Stimulated activated CD8-positive, alpha-beta memory T cell treated with anti-CD3 and anti-CD28 coated beads, Interleukin-4, amount 100 ng/mL, for 48 hours (primary cell): ENCODE measurements around the gene MSS51.

Source experiments
- DNase-seq: peaks from one replicate; pipeline ENCODE4 v3.0.0-alpha.2; 2020

Gene MSS51

GRCh38 chr10:73433538-73433867 lies at the start of gene MSS51:
MSS51 (minus strand) TSS chr10:73433561; CDS start chr10:73428284, 5,277 bp downstream.
- DNase-seq = no peak

DNA sequence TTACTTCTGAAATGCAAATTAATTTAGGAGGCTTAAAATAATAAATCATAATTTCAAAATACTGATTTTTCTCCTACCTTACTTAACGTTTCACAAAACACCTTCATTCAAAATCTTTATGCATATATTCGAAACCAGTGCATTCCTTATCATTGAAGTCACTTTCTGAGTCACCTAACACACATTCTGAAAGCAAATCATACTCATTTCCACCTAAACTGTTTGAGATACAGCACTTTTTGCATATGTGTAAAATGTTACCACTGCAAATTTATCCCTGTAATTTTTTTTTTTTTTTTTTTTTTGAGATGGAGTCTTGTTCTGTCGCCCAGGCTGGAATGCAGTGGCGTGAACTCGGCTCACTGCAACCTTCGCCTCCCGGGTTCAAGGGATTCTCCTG lies 46.8 kb upstream of the MSS51 start:
- no peak for DNase-seq

- DNase-seq = no peak
These were observed 45.3 kb upstream of the MSS51 start for GRCh38 chr10:73478636-73479035.

DNA sequence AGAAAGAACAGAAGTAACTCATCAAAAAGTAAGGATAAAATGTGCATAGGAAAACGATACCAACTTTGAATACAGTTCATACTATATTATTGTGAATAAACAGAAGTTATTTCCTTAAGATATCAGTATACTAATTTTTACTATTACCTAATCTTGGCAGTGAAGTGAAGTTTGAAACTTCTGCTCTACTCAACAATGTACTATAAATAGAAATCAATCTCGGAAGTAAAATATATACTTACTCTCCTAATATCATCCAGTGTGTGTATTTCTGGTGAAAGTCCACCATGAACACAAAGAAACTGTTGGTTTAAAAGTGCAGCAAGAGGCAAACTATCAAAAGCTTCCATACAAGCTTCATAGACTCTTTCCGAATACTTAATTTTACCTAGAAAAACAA lies 37.9 kb upstream of the MSS51 start:
- DNase-seq = no peak

DNA sequence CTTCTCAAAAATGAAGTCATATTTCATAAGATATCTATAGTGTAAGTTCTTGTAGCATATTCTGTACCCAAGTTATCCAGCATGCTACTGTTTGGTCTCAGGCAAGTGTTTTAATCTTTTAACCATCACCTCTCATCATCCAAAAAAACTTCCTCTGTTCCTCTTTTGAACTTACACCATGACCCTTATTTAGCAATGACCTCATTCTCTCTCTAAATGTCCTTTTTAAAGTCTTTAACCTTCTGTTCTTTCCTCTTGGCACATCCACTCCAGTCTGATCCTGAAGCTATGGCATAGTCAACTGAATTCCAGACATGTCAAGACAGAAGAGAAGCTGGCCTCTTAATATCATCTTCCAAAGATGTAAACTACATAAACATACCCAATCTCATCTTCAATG lies 36.2 kb upstream of the MSS51 start:
- DNase-seq = no peak

DNA sequence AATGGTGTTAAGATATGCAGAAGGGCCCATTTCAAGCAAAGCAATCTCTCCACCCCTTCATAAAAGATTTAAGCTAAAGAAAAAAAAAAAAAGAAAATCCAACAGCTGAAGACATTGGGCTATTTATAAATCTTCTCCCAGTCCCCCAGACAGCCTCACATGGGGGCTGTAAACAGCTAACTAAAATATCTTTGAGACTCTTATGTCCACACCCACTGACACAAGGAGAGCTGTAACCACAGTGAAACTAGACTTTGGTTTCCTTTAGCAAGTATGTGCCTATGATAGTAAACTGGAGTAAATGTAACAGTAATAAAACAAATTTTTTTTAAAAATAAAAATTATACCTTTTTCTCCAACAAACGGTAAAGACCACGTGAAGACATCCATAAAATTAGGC lies 33.8 kb upstream of the MSS51 start:
- no peak for DNase-seq

GRCh38 chr10:73465978-73466726 lies 32.8 kb upstream of the MSS51 start:
- no peak for DNase-seq

GRCh38 chr10:73460897-73461296 lies 27.5 kb upstream of the MSS51 start:
- DNase-seq = no peak

GRCh38 chr10:73459683-73460314 lies 26.4 kb upstream of the MSS51 start:
- DNase-seq = no peak

DNA sequence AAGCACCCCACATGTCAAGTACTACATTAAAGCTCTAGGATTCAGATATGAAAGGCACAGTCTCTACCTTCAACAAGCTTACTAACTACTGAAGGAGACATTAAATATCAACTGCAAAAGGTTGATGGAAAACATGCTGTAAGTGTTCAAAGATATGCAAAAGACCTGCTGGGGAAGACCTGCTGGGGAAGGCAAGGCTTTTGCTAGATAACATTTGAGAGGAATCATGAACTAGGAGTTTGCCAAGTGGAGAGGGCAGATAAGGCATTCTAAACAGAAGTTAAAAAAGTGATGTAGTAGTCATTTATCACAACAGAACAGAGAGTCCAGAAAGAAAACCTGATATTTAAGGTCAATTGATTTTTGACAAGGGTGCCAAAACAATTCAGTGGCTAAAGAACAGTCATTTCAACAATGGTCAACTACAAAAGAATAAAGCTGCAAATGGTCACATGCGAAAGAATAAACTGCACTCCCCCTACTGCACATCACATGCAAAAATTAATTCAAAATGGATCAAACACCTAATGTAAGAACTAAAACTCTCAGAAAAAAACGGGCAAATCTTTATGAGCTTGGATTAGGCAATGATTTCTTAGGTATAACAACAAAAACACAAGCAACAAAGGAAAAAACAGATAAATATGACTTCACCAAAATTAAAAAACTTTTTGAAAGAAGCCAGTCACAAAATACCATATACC lies 23.0 kb upstream of the MSS51 start:
- DNase-seq = no peak

DNA sequence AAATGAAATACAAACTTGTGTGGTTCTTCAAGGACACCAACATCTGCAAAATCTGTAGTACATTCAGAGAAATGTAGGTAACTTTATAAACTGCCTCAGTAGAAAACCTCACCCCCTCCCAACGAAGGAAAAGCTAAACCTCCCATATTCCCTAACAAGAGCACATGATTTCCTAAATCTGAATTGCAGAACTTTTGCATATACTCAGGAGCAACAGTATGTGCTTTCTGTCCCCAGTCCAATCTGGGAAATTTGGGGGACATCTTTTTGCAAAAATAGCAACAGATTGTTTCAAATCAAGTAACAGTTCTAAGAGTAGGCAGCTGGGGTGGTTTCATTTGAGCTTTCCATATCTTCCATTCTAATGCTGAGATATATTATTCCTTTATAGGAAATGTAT lies 15.8 kb upstream of the MSS51 start:
- no peak for DNase-seq

GRCh38 chr10:73448384-73448783 lies 15.0 kb upstream of the MSS51 start:
- DNase-seq = no peak

DNA sequence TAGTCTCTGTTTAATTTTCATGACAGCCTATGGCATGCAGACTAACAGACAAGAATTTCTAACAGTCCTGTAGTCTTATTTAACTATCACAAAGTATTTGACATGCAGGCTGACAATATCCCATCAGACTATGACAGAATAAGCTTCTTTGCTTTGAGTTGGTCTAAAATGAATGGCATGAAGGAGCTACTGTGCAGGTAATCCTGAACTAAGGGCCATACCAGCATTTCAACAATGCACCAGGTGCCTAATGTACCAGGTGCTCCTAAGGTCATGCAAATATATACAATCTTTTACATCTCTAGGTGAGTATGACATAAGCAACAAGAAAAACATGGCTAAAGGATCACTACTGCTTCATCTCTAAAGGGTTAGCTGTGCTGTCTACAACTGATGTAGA lies 13.6 kb upstream of the MSS51 start:
- no peak for DNase-seq

DNA sequence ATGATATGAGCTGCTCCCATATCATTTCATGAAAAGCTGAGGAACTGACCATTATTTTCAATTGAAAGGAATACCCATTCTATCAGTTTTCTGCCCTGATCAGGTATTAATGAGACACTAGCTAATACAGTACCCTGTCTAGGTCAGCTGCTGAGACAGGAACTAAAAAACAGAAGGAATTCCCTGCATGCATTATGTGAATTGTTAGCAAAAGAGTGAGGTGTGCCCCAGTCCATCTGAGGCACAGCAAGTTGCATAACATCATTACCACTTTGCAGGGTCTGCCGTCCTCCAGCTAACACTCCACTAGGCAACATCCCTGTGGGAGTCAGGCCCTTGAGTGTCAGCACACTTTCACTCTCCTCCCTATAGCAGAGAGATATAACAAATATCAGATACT lies 11.1 kb upstream of the MSS51 start:
- DNase-seq = no peak

DNA sequence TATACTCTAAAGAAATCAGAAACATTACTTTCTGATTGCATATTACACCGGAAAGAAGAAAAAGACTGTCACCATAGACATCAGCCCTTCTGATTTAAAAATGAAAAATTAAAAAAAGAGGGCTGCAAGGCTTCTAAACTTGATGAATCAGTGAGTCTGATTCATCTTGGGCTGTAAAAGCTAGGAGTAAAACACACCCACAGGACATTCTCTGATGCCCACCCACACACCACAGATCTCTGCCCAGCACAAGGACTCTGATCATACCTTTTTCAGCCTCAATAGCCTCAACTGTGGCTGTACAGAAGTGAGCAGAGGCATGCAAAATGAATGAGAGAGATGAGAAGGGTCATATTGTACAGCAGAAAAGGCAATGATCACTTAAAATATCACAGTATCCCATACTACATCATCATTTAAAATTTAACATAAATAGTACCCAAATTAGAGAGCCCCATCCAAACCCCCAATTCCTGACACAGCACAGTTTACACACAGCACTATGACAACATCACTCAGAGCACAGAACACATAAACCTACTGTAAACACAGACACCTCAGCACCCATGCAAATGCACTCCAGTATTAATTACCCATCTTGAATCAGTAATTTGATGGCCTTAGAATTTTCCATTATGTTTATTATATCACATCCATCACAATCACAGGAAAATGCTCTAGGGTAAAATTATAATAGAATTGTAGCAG lies 6.4 kb upstream of the MSS51 start:
- DNase-seq = no peak

DNA sequence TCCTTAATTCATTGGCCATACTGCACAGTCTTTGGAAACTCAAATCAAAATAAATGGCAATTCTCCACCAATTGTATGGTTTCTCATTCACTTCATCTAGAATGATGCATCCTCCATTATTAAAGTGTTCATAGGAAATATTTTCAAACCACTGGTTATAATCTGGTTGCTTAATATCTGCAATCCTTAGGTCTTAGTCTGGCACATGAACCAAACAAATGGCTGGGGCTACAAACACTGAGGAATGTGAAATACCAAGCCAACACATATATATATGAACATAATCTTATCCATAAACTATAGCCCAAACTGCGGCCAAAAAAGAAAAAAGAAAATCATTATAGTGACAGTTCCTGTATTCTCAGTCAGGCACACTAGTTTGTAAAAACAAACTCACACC lies 5.7 kb upstream of the MSS51 start:
- DNase-seq = no peak

DNA sequence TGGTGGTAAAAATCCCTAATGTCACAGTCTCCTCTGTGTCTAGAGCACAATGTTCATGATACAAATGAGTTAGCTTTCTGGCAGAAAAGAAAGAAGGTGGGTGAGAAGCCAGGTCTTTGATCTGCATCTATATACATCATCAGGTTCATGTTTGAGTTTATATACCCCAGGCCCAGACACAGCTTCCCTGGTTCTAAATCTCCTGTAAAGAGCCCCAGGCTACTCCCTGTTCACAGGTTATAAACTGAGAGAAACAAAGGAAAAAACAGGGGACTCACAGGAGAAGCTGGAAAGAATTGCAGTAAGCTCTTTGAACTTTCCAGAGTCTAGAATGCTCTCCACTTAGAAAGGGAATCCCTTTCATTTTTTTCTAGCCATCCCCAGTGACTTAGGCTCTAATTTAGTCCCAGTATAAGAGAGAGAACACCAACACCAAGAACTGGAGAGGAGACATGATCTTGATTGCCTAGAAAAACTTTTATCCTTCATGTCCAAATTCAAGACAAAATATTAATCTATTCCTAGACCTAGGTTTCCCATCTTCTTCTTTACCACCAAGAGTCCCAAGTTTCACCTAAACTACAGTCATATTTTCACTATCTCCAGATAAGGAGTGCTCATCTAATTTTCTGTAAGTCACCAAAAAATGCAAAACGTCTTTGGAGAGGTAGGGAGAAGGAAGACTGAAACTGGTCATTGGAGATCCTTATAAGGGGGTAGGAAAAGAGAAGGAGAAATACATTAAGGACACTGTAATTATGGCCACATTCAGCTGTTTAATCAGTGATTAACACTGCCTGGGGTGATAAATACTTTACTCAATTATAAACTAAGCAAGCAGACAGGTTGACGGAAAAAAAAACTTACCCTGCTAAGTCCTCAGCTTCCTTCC lies 469 bp downstream of the MSS51 start:
- DNase-seq = no peak

DNA sequence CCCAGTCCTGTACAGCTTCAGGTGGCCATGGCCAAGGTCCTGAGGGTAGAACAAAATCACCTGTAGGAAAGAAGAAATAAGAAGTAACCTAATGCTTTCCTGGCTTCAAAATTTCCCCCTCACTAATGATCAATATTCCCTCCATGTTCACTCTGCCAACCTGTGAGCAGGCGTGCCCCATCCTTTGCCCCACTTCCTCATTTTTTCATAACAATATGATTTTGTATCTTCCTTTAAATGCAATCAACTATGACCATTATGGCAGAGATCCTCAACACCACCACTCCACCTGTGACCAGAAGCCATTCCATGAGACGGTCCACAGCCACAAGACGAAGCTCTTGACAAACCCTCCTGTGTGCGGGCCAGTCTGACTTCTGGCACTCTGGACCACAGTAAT lies 7.0 kb downstream of the MSS51 start:
- no peak for DNase-seq

GRCh38 chr10:73424478-73424877 lies 8.9 kb downstream of the MSS51 start:
- DNase-seq = no peak

DNA sequence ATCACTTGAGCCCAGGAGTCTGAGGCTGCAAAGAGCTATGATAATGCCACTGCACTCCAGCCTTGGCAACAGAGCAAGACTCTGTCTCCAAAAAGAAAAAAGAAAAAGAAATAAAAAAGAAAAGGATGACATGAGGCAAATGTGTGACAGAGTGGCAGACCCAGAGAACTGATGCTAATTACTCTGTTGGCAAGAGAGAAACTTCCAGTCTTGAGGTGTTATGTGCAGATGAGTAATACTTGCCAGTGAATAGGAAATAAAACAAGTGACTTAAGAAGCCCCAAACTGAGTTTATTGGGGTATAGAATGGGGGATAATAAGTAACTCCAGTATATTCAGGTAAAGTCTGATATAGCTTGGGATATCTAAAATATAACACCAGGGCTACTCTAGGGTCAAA lies 10.1 kb downstream of the MSS51 start:
- DNase-seq = no peak

- no peak for DNase-seq
These were observed 16.8 kb downstream of the MSS51 start for GRCh38 chr10:73416571-73416970.

DNA sequence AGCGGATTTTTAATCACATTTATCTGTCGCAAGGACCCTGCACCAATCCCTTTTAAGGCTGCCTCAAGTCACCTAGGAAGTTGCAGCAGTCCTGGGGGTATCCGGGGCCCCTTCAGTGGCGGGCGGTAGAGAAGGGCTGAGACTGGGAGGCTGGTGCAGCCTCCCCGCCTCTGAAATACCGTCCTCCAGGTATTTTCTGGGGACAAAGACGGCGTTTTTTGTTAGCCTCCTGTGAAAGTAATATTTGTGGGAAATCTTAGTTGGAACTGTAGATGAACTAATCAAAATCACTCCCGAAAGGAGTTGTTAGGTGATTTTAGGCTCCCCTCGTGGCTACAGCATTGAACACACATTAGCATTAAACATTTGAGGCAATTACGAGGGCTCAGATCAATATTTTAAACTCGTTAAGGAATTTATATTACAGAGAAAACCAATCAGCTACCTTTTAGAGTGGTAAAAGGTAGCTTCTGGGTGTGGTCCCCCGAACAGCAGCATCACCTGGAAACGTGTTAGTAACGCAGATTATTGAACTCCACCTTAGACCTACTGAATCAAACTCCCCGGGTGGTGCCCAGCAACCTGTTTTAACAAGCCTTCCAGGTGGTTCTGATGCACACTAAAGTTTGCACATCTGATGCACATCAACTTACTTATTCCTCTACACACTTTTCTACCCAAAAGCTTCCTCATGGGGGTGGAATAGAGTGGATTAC lies 19.0 kb downstream of the MSS51 start:
- no peak for DNase-seq
